ENCODE results near the gene ERBB3.
"Not testable (repeated sequence)": the region's sequence is repeated elsewhere in the genome, so short reads cannot be mapped to it uniquely, and the experiment has no call there.

The ERBB3 gene

DNA sequence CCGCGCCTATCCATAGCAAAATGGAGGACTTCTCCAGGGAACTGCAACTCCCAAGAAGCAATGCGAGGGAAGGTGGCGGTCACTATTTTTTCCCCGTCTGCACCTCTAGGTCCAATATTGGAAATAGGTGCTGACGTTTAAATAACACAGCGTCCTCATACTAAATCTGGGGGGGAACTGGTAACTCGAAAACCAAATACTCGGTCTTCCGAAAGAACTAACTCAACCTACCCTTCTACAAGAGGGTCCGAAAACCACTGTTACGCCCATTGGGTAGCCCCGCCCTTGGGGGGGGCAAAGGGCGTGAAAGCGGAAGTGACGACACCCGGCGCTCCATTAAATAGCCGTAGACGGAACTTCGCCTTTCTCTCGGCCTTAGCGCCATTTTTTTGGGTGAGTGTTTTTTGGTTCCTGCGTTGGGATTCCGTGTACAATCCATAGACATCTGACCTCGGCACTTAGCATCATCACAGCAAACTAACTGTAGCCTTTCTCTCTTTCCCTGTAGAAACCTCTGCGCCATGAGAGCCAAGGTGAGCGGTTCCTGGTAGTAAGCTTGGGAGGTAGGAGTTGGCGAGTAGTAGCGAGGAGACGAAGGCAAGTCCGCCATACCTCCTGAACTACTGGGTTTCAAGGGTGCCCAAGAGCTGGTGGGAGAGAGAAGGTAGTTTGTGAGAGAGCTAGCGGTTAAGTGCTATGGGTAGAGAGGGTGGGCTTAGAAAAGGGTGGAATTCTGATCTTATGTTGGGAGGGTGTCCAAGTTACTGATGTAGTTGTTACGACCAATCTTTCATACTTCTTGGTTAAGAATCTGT, 36.5 kb downstream of the ERBB3 start, which contains the start of gene RPL41:
TSS of gene RPL41 (plus strand) at position 367 of the 815 bp plus-strand sequence.
- DNase-seq, result peak; percentile 94

DNA sequence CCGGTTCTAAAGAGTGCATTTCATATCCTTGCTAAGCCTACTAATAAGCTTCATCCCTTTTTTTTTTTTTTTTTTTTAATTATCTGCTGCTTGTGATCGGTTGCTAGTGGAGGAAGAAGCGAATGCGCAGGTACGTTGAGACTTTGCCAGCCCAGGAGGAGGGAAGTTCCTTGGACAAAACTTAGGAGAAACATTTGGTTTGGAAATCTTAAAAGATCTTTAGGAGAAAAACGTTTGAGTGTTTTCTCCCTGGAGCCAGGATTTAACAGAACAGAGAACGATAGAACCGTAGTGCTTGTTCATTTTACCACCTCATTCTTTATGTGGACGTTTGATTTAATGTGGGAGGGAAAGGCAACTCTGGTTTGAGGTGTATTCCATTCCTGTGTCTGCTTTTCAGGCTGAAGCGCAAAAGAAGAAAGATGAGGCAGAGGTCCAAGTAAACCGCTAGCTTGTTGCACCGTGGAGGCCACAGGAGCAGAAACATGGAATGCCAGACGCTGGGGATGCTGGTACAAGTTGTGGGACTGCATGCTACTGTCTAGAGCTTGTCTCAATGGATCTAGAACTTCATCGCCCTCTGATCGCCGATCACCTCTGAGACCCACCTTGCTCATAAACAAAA, 37.2 kb downstream of the ERBB3 start:
- not testable (repeated sequence) for DNase-seq

DNA sequence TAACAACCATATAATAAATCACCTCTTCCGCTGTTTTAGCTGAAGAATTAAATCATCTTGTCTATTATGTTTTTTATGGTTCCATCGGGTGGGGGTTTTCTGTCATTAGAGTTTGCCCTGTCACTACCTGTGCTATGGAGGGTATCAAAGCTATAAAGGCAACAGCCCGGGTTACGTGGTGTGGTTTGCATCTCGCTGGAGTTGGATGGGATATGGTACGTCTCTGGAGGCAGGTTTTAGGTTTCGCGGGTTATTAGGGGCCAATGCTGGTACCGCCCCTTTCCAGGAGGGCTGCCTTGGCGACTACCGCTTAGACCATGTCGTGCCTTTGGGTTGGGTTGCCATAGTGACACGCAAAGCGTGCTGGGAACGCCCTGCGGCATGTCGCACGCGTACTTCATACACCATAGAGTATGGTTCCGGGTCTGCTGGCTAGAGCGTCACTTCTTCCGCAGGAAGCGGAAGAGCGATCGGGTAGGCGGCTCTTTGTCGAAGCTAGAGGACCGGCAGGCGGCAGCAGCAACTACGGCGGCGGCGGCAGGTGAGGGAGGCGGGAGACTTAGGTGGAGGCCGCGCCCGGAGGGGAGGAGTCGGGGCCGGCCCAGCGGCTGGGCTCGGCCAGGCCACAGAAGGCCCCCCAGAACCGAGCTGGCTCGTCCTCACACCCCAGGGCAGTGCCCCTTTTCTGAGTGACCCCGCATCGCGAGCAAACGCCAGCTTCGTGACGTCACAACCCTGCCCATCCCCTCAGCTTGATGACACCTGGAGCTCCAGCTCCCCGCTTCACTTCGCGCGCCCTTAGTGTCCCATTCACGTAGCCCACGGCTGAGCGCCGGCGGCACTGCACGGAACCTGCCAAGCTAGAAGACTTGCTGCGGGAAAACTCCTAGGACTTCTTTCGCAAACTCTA, 38.1 kb downstream of the ERBB3 start, which contains the start of gene ZC3H10:
TSS of gene ZC3H10 (plus strand) at position 489 of the 910 bp plus-strand sequence. CDS start 2,297 bp downstream, outside the sequence.
- peak; percentile 100 for DNase-seq

DNA sequence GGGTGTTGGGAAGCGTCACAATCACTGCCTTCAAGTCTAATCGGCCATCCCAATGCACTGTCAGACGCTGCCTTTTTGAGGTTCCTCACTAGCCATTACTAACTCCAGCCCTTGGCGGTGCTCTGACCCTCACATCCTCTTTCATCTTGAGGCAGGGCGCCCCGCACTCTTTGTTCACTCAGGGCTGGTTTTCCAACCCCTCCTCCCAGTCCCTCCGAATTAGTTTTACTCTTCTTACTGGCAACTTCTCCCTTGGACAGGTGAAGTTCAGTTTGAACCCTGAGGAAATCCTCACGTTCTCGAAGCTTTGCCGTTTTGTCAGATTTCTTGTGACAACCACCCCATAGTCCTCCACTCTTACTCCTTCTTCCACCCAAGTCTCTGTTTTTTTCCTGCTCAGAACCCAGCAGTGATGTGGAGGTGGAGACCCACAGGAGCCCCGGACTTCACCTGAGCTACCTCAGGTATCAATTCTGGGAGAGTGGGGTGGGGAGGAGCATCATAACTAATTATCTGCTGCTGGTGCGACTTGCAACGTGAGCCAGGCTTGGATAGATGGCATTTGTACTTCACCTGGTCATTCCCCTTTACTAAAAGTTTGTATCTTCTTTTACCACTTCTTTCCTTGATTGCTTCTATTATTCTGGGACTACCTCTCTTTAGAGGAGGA, 38.9 kb downstream of the ERBB3 start:
- DNase-seq, result no peak

DNA sequence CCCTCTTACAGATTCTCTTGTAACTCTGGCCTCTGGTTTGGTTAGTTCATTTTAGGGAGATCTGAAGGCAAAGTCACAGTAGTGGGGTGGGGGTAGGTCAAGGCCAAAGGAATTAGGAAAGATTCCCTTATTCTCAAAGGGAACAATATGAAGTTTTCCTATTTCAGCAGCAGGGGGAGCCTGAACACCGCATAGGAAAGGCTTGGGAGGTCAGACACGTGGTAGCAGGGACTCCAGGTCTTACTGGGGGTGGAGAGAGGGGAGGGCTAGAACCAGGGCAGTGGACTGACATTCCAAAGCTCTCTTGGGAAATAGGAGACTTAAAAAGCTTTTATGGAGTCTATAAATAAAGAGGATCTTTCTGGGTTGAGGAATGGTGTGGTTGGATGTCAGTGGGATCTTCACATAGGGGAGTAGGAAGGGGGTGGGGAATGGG, 39.4 kb downstream of the ERBB3 start:
- DNase-seq, result peak; percentile 93

DNA sequence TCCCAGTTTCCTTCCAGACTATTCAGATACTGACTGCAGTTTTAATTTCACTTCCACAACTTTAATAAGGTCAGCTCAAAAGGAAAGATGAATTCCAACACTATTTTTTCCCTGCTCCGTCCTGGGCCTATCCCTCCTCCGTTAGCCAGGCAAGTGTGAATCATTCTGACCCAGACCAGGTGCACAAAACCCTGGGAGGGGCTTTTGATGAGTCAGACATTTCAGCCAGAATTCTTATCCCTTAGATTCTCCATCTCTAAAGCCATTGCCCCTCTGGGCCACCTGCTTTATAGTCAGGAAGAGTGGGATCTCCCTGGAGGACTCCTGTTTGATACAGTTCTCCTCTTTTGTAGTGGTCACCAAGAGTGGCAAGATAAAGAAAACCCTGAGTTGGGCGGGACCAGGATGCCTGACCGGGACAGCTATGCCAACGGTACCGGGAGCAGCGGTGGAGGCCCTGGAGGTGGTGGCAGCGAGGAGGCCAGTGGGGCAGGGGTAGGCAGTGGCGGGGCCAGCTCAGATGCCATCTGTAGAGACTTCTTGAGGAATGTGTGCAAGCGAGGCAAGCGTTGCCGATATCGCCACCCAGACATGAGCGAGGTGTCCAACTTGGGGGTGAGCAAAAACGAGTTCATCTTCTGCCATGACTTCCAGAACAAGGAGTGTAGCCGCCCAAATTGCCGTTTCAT, 40.3 kb downstream of the ERBB3 start:
- DNase-seq, result no peak

DNA sequence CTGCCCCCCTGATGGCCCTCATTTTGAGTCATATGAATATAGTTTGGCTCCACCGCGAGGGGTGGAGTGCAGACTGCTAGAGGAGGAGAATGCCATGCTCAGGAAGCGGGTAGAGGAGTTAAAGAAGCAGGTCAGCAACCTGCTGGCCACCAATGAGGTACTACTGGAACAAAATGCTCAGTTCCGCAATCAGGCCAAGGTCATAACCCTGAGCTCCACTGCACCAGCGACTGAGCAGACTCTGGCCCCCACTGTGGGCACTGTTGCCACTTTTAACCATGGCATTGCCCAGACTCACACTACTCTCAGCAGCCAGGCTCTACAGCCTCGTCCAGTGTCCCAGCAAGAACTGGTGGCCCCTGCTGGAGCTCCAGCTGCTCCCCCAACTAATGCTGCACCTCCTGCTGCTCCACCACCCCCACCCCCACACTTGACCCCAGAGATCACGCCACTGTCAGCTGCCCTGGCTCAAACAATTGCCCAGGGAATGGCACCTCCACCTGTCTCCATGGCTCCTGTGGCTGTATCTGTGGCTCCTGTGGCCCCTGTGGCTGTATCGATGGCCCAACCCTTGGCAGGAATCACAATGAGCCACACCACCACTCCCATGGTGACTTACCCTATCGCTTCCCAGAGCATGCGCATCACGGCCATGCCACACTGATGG, 41.4 kb downstream of the ERBB3 start:
- DNase-seq, result no peak

DNA sequence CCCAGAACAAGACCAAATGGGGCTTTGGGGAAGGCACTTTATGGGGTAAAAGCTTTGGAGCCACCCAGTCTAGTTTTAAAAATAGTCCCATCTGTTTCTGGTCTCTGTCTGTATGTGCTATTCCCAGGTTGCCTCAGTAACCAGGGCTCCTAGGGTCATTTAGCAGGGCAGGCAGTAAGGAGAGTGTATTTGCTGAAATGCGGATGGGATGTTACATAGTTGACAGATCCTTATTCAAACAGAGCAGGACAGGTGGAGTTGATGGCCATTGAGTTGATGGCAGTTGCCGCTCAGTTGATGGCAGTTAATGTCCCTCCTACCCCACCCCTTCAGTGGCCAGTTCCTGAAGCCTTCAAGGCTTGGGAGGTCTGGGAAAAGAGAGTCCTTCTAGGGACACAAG, 42.7 kb downstream of the ERBB3 start:
- DNase-seq, result no peak

DNA sequence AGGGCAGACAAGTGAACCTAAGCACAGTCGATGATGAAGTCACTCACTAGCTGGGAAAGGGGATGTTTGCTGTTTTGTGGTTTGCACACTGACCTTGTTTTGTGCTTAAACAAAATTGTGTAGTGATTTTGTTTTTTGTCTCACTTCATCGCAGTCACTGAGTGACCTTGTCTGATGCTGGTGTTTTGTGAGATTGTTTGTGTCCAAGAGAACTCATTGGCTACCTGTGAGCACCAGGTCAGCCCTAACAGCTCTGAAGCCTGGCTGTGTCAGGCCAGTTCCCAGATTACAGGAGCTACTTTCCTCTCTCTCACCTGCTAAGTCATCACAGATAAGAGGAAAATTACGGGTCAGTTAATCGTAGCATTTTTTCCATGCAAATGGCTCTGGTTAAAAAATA, 44.2 kb downstream of the ERBB3 start:
- DNase-seq, result no peak

DNA sequence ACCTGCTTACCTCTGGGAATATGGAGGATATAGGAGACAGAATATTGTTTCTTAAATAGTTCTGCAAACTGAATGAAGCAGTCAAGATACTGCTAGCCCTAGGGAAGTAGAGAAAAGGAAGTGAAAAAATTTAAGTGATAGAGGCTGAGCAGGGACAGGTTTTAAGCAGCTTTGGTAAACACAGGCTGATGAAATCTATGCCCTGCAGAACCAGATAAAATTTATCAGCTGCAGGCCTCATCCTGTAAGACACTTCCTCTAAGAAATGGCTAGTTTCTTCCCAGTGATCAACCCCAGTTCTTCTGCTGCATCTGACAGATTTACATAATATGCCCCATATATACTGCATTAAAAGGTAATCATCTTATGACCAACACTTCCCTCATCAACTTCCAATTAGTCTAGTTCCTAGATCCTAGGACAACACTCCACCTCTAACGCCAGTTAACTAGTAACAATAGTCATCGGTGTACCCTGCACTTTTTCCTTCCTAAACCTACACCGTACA, 46.8 kb downstream of the ERBB3 start:
- DNase-seq, result no peak

DNA sequence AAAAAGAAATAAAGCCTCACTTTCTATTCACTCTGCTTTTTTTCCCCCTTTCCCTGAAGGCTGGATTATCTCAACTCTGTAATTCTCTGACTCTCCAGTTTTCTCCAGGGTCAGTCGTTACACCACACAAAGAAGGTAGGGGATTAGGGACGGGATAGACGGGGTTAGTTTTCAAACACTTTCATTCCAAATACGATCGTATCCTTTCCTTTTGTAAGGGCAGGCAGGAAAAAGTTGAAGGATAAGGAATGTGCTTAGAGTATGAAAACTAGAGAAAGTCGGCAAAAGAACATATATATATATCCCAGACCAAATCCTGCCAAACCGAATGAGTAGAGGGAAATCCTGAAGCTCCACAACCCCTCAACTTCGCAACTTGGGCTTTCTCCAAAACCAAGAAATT, 47.5 kb downstream of the ERBB3 start:
- DNase-seq, result no peak

DNA sequence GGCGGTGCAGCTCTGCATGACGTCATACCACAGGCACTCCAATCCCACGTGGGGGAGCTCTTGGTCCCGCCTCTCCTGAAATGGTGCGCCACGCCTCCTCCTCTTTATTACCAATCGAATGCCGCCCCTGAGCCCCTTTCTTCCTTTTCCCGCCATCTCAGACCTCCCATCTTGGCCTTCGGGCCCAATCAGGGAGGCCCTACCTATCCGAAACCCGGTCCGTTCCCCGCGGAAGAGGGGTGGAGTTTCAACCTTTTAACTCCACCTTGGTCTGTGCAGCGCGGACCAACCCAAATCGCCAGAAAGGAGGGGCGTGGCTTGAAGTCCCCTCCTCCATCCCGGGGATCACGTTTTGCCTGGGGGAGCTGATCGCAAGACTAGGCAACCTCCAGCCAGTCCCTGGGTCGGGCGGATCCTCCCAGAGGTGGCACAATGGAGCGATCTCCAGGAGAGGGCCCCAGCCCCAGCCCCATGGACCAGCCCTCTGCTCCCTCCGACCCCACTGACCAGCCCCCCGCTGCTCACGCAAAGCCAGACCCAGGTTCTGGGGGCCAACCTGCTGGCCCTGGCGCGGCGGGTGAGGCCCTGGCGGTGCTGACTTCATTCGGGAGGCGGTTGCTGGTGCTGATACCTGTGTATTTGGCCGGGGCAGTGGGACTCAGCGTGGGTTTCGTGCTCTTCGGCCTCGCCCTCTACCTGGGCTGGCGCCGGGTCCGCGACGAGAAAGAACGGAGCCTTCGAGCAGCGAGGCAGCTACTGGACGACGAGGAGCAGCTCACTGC, 48.1 kb downstream of the ERBB3 start, which contains the start of gene ESYT1:
TSS of gene ESYT1 (plus strand) at position 380 of the 782 bp plus-strand sequence. CDS start at position 433, 53 bp downstream.
- peak; percentile 100 for DNase-seq

DNA sequence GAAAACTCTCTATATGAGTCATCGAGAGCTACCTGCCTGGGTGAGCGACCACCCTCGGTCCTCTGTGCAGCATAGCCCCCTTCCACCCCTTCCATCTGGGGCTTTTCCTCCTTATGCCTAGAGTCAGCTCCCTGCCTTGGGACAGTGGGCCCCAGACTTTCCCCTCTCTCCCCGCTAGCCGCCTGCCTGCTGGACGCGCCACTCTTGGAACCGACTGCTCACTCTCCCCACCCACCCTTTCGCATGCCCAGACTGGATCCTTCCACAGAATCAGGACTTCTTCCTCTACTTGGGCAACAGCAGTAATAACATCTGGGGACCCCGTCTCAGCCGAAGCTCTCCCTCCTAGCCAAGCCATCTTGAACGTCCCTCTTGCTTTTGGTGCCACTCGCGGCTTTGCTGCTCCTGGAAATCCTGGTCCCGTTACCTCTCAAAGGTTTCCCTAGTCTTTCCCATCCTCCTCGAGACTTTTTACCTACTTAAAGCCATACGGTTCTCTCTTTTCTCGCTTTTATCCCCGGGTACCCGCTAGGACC, 48.8 kb downstream of the ERBB3 start:
- DNase-seq, result peak; percentile 36

DNA sequence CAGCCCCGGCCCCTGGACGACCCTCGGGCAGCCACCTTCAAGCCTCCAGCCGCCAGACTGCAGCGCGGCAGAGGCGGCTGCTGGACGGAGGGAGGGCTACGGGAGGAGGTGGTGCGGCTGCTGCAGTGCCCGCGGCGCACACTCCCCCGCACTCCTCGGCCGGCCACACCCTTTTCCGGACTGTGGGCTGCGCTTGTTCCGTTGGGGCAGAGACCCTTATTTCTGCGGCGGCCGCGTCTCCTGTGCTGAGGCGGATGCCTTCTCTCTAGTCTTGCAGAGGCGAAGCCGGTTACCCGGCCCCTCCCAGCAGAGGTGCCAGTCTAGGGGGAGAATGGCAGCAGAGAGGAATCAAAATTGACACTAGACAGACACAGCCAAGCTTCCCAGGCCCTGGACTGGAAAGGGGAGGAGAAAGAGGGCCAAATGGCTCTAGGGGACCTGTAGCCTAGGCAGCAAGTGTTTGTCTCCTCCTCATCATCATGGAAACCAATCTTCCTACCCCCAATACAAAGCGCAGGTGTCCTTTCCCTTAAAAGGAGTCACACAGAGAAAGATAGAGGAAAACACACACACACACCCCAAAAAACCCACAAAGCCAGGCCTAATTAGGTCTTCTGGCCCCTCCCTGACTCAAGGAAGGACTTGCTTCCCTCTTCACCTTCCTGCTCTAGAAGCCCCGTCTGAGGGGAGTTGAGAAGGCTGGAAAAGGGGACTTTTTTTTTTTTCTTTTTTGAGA, 49.4 kb downstream of the ERBB3 start:
- peak; percentile 75 for DNase-seq

DNA sequence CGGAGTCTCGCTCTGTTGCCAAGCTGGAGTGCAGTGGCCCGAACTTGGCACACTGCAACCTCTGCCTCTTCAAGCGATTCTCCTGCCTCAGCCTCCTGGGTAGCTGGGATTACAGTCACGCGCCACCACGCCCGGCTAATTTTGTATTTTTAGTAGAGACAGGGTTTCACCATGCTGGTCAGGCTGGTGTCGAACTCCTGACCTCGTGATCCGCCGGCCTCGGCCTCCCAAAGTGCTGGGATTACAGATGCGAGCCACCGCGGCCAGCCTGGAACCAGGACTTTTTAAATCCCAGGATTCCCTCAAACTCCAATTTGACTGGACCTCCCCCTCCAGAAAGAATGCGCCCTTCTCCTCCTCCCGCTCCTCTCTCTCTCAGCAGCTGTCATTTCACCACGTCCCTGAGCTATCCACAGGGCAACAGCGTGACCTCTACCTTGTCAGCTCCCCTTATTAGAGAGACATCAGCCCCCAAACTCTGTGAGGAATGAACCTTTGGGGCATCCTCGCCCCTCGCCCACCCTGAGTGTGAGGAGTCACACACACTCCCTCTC, 50.1 kb downstream of the ERBB3 start:
- no peak for DNase-seq

DNA sequence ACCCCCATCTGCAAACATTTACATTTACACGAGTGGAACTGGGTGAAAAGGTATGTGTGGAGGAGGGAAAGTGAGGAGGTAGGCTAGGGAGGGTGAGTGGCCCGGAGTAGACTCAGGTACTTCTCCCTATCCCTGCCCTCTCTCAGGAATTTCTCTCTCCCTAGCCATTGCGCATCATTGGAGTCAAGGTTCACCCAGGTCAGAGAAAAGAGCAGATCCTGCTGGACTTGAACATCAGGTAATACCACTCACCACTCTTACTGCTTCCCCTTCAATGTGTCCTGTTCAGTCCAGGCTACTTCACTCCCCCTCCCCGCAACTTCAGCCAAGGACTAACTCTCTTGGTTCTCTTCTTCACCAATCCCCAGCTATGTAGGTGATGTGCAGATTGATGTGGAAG, 50.9 kb downstream of the ERBB3 start:
- DNase-seq, result no peak

DNA sequence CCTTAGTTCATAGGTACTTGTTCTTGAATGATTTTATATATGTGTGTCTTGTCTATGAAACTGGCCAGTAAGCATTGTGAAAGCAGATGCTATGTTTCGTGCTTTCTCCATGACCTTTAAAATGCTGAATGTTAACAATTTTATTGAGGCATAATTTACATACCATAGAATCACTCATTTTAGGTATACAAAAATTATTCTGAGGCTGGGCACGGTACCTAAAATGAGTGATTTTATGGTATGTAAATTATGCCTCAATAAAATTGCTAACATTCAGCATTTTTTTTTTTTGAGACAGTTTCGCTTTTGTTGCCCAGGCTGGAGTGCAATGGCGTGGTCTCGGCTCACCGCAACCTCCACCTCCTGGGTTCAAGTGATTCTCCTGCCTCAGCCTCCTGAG, 54.9 kb downstream of the ERBB3 start:
- DNase-seq, result no peak

DNA sequence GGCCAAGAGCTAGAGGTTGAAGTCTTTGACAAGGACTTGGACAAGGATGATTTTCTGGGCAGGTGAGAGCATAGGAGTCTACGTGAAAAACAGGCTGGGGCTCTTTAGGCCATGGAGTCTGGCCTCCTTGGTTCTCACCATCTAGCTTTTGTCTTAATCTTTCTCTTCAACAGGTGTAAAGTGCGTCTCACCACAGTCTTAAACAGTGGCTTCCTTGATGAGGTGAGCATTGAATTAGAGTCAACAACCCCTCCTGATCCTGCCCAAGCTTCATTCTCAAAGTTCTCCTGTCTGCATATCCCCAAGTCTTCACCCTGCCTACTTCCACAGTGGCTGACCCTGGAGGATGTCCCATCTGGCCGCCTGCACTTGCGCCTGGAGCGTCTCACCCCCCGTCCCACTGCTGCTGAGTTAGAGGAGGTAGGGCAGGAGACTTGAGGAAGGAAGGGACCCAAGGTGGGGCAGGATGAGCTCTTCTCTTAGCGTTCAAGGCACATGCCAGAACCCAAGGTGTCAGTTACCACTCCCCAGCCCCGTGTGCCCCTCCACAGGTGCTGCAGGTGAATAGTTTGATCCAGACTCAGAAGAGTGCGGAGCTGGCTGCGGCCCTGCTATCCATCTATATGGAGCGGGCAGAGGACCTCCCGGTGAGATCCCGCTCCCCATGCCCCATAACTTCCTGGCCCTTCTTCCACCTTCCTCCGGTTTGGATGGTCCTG, 58.0 kb downstream of the ERBB3 start:
- no peak for DNase-seq

Measured in EL (cell line).